Glutamatergic neuron (in vitro differentiated cells): ENCODE measurements around the gene WDR82. TPM values are rescaled to one million over a fixed set of nuclear protein-coding genes. Genes with fewer than 3 reads are reported as not detected.

Source experiments
- DNase-seq: peaks from one replicate; pipeline ENCODE4 v3.0.0; 2022
- H3K27ac Mint-ChIP-seq: one replicate; pipeline ENCODE4 v1.8.0; 2020; ENCODE audit warnings: mild to moderate bottlenecking, mixed read lengths, inconsistent platforms; ENCODE audit not compliant: unreplicated experiment
- H3K27me3 Mint-ChIP-seq: one replicate; pipeline ENCODE4 v1.8.0; 2020; ENCODE audit warnings: mild to moderate bottlenecking, moderate library complexity, mixed read lengths, inconsistent platforms; ENCODE audit not compliant: unreplicated experiment
- H3K36me3 Mint-ChIP-seq: one replicate; pipeline ENCODE4 v1.8.0; 2020; ENCODE audit warnings: mild to moderate bottlenecking, mixed read lengths, inconsistent platforms; ENCODE audit not compliant: unreplicated experiment
- H3K4me1 Mint-ChIP-seq: one replicate; pipeline ENCODE4 v1.8.0; 2020; ENCODE audit warnings: mild to moderate bottlenecking, low read depth, mixed read lengths, inconsistent platforms; ENCODE audit not compliant: unreplicated experiment
- H3K4me3 Mint-ChIP-seq: one replicate; pipeline ENCODE4 v1.8.0; 2020; ENCODE audit warnings: mild to moderate bottlenecking, mixed read lengths, inconsistent platforms; ENCODE audit not compliant: unreplicated experiment
- H3K9me3 Mint-ChIP-seq: one replicate; pipeline ENCODE4 v1.8.0; 2020; ENCODE audit warnings: mild to moderate bottlenecking, moderate library complexity, mixed read lengths, inconsistent platforms; ENCODE audit not compliant: unreplicated experiment
- total RNA-seq: library from RNA; stranded (reverse); fragmentation: NEBNext Ultra II Directional; extraction: Animal tissue kit (Norgen Biotek cat#: 25700); gene quantifications from one replicate; pipeline ENCODE4 v1.2.1, GENCODE V29; 2021; ENCODE audit not compliant: unreplicated experiment
- TF ChIP-seq, protein P1 (sequence below): fragments of 200-600 bp; sonication (generic); IDR thresholded peaks from one replicate; pipeline ENCODE4 v1.5.0; 2021; ENCODE audit not compliant: partially characterized antibody, unreplicated experiment

WDR82 gene
- total RNA-seq, 1 donor from 2014 or later = 118 TPM

DNA sequence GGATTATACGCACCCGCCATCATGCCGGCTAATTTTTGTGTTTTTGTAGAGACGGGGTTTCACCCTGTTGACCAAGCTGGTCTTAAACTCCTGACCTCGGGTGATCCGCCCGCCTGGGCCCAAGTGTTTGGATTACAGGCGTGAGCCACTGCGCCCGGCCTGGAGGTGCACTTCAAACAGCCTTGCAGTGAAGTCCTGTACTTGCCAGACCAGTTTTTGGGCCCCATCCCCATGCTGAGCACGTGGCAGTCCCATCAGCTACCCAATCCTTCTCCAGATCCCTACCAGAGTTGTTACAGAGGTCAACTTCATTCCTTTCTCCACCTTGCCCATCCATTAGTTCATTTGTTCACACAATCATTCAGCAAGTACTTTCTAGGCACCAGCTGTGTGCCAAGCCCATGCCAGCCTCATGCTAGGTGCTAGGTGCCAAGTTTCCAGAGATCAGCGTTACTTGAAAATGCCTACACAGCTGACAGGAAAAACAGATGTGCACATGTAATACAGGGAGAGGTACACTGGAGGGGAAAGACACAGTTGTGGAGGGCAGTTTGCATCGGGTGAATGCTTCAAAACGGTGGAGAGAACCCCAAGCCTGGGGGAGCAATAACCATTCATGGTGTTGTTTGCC, 39.9 kb upstream of the WDR82 start:
- Mint-ChIP-seq H3K27ac (no peak overlapping the region), H3K36me3 (no peaks in the 10 kb centered on the region), H3K27me3 (peaks cover 7% of the 10 kb centered on the region), H3K9me3 (peaks cover 15% of the 10 kb centered on the region), H3K4me3 (peak overlapping the region; percentile 12), H3K4me1 (peaks cover 37% of the 10 kb centered on the region)
- DNase-seq = no peak
- TF ChIP-seq, protein P1, sequence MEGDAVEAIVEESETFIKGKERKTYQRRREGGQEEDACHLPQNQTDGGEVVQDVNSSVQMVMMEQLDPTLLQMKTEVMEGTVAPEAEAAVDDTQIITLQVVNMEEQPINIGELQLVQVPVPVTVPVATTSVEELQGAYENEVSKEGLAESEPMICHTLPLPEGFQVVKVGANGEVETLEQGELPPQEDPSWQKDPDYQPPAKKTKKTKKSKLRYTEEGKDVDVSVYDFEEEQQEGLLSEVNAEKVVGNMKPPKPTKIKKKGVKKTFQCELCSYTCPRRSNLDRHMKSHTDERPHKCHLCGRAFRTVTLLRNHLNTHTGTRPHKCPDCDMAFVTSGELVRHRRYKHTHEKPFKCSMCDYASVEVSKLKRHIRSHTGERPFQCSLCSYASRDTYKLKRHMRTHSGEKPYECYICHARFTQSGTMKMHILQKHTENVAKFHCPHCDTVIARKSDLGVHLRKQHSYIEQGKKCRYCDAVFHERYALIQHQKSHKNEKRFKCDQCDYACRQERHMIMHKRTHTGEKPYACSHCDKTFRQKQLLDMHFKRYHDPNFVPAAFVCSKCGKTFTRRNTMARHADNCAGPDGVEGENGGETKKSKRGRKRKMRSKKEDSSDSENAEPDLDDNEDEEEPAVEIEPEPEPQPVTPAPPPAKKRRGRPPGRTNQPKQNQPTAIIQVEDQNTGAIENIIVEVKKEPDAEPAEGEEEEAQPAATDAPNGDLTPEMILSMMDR = no peak

GRCh38 chr3:52317208-52318000, 39.0 kb upstream of the WDR82 start:
- peaks cover 16% of the 10 kb centered on the region for H3K9me3 Mint-ChIP-seq
- H3K4me3 Mint-ChIP-seq = peak overlapping the region; percentile 76
- peaks cover 8% of the 10 kb centered on the region for H3K27me3 Mint-ChIP-seq
- peaks cover 35% of the 10 kb centered on the region for H3K4me1 Mint-ChIP-seq
- peak overlapping the region; percentile 99 for H3K27ac Mint-ChIP-seq
- DNase-seq = peak; percentile 87
- TF ChIP-seq, protein P1 = no peak
- H3K36me3 Mint-ChIP-seq = no peaks in the 10 kb centered on the region

GRCh38 chr3:52315977-52316764, 37.7 kb upstream of the WDR82 start, which contains the start of gene DNAH1:
Gene DNAH1 (plus strand): TSS chr3:52316319. CDS start chr3:52322443, 6,124 bp downstream.
- TF ChIP-seq, protein P1 = no peak
- DNase-seq = peak; percentile 81
- no peaks in the 10 kb centered on the region for H3K36me3 Mint-ChIP-seq
- H3K4me3 Mint-ChIP-seq = peak within 1 kb of the TSS; percentile 78
- H3K4me1 Mint-ChIP-seq = peaks cover 33% of the 10 kb centered on the region
- peaks cover 19% of the 10 kb centered on the region for H3K9me3 Mint-ChIP-seq
- H3K27me3 Mint-ChIP-seq = peaks cover 8% of the 10 kb centered on the region
- H3K27ac Mint-ChIP-seq = peak within 1 kb of the TSS; percentile 99

DNA sequence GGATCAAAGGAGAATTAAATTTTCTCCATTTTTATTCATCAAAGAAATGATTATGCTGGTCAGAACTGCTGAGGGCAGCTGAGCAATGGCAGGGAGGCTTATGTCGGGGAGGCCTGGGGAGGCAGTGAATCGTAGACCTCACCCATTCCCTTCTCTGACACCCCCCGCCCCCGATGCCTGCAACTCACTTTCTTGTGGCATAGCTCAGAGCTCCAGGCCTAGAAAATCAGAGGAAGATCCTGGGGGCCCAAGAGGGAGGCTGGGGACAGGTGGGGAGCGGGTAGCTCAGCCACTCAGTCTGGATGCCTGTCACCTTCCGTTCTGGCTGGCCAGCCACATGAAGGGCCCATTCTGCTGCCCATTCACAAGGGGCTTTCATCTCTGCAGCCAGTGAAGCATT, 36.6 kb upstream of the WDR82 start:
- TF ChIP-seq, protein P1 = no peak
- H3K4me3 Mint-ChIP-seq = peak overlapping the region; percentile 78
- peaks cover 19% of the 10 kb centered on the region for H3K9me3 Mint-ChIP-seq
- no peak for DNase-seq
- peaks cover 34% of the 10 kb centered on the region for H3K4me1 Mint-ChIP-seq
- no peaks in the 10 kb centered on the region for H3K36me3 Mint-ChIP-seq
- peaks cover 9% of the 10 kb centered on the region for H3K27me3 Mint-ChIP-seq
- peak overlapping the region; percentile 99 for H3K27ac Mint-ChIP-seq
